ENCODE results near the gene CASP6.

GRCh38 chr4:109675843-109676242, 27.4 kb downstream of the CASP6 start:
- no peak for TF ChIP-seq FOXP2 (optimal IDR thresholded peaks at IDR 0.05; ENCODE audit: control extremely low read depth, extremely low read length, insufficient read depth)
- TF ChIP-seq EZH2 (IDR thresholded peaks at IDR 0.05), result no peak

Measured in SK-N-MC (cell line).